ENCODE results near the gene BRIP1. TPM values are rescaled to one million over a fixed set of nuclear protein-coding genes. Genes with fewer than 3 reads are reported as not detected.
A peak's percentile ranks its signal among the peaks of the same experiment; 100 is the strongest.
"Not testable (repeated sequence)": the region's sequence is repeated elsewhere in the genome, so short reads cannot be mapped to it uniquely, and the experiment has no call there.

The BRIP1 gene
- total and polyA plus RNA-seq, 9 of the 15 experiments (the other 6 are each of a cell fraction or from before 2014, with no cell fraction given) = 2.4 to 17.5 (median 11.2) TPM

GRCh38 chr17:61819265-61819664 is 44.1 kb downstream of the BRIP1 start:
- POLR2A ChIA-PET; intact Hi-C loops (cut with micrococcal nuclease); H3K79me2 ChIP-seq (ENCODE audit: control insufficient read depth, insufficient read depth, low read length); H3K4me2 ChIP-seq (ENCODE audit: insufficient read depth, low read length); ATAC-seq; H3K9me3 ChIP-seq (replicated peaks; ENCODE audit: control insufficient read depth, insufficient read depth, low read depth, low read length); H3K27me3 ChIP-seq (ENCODE audit: control insufficient read depth in 2 of 2, insufficient read depth in 2 of 2, low read length in 2 of 2); BruUV-seq (replicated peaks); H3K4me3 ChIP-seq; H3K27ac ChIP-seq (ENCODE audit: extremely low read depth, low read depth, low read length); H3K9me1 ChIP-seq (ENCODE audit: control insufficient read depth, insufficient read depth, low read length); H3K9ac ChIP-seq (ENCODE audit: insufficient read depth in 1 of 2, low read depth in 2 of 2, low read length in 2 of 2); H3K4me1 ChIP-seq (replicated peaks in 1 of 2; ENCODE audit: control insufficient read depth in 2 of 2, insufficient read depth in 2 of 2, low read length in 2 of 2); H2AFZ ChIP-seq (ENCODE audit: low read depth, low read length); H4K20me1 ChIP-seq (replicated peaks; ENCODE audit: control insufficient read depth, insufficient read depth, low read length); FAIRE-seq; in situ Hi-C loops (cut with MboI); DNase-seq (ENCODE audit: extremely low read depth in 1 of 4, low spot score in 3 of 4): not testable (repeated sequence)
- 76% methylated on average over 3 of the region's 3 CpGs for WGBS (ENCODE audit: insufficient coverage, low coverage, missing lambda C conversion rate)
- CTCF ChIA-PET (ENCODE audit: low intra/inter-chr PET ratio) = interaction anchor here (0.7 kb wide), 1 partner anchor 1167 kb away, joined by 3 read pairs; no protein-coding TSS in a partner anchor
- peaks cover 16% of the 10 kb centered on the region for H3K36me3 ChIP-seq (ENCODE audit: control insufficient read depth, insufficient read depth, low read length)
- peak; percentile 63 for TF ChIP-seq EWSR1 (IDR thresholded peaks at IDR 0.05; ENCODE audit: borderline replicate concordance, low read depth, partially characterized antibody)

- no peak for FAIRE-seq
- POLR2A ChIA-PET = no interaction called here
These were observed 45.1 kb downstream of the BRIP1 start for GRCh38 chr17:61818225-61818624.

More at GRCh38 chr17:61818225-61818624, 45.1 kb downstream of the BRIP1 start:
- Histone ChIP-seq H4K20me1 (replicated peaks; ENCODE audit: control insufficient read depth, insufficient read depth, low read length) (no peaks in the 10 kb centered on the region), H3K27me3 (ENCODE audit: control insufficient read depth in 2 of 2, insufficient read depth in 2 of 2, low read length in 2 of 2) (no peaks in the 10 kb centered on the region), H3K36me3 (ENCODE audit: control insufficient read depth, insufficient read depth, low read length) (peaks cover 16% of the 10 kb centered on the region), H3K4me1 (replicated peaks in 1 of 2; ENCODE audit: control insufficient read depth in 2 of 2, insufficient read depth in 2 of 2, low read length in 2 of 2) (no peaks in the 10 kb centered on the region), H3K9me3 (replicated peaks; ENCODE audit: control insufficient read depth, insufficient read depth, low read depth, low read length) (no peaks in the 10 kb centered on the region), H3K27ac (ENCODE audit: extremely low read depth, low read depth, low read length) (no peak overlapping the region), H2AFZ (ENCODE audit: low read depth, low read length) (no peak overlapping the region), H3K9me1 (ENCODE audit: control insufficient read depth, insufficient read depth, low read length) (no peaks in the 10 kb centered on the region), H3K4me2 (ENCODE audit: insufficient read depth, low read length) (no peak overlapping the region), H3K4me3 (no peak overlapping the region), H3K9ac (ENCODE audit: insufficient read depth in 1 of 2, low read depth in 2 of 2, low read length in 2 of 2) (no peak overlapping the region), H3K79me2 (ENCODE audit: control insufficient read depth, insufficient read depth, low read length) (no peaks in the 10 kb centered on the region)
- no TSS peak for BruUV-seq (replicated peaks)
- CTCF ChIA-PET (ENCODE audit: low intra/inter-chr PET ratio) = no interaction called here
- in situ Hi-C loops (cut with MboI) = no loop called here
- no peak for ATAC-seq
- no peak for TF ChIP-seq NELFE (IDR thresholded peaks at IDR 0.05; ENCODE audit: insufficient read depth, insufficient read length)
- TF ChIP-seq HCFC1 (IDR thresholded peaks at IDR 0.05; ENCODE audit: low read depth, low read length) = no peak
- TF ChIP-seq ZBTB11 (CRISPR knock-in tag; IDR thresholded peaks at IDR 0.05) = peak in 1 of 3 experiments; percentile 93; a peak in 2 of 6 replicates
- intact Hi-C loops (cut with micrococcal nuclease) = no loop called here
- DNase-seq (ENCODE audit: extremely low read depth in 1 of 4, low spot score in 3 of 4) = no peak
